Liver (tissue), 3 donors: ENCODE measurements around the gene JPT1.

Source experiments
- EGR1 ChIP-seq, 2 donors: IDR thresholded peaks; 2 replicates each; pipeline ENCODE4 v1.6.1; 2016 to 2018; ENCODE audit warnings: antibody characterized with exemption in 2 of 2, low read depth in 2 of 2
- GABPA ChIP-seq, 2 donors: IDR thresholded peaks in 1 of 2; conservative IDR thresholded peaks in 1 of 2; 2 replicates each; pipeline ENCODE4 v1.6.1; 2016; ENCODE audit warnings: antibody characterized with exemption in 2 of 2, mild to moderate bottlenecking in 1 of 2, moderate library complexity in 1 of 2
- HNF4G ChIP-seq: IDR thresholded peaks from 2 replicates; pipeline ENCODE4 v1.6.1; 2016; ENCODE audit warnings: antibody characterized with exemption
- JUND ChIP-seq, 2 donors: IDR thresholded peaks; 2 replicates each; pipeline ENCODE4 v1.6.1; 2016; ENCODE audit warnings: antibody characterized with exemption in 2 of 2
- RAD21 ChIP-seq, 2 donors: IDR thresholded peaks; 2 replicates each; pipeline ENCODE4 v1.6.1; 2016; ENCODE audit warnings: antibody characterized with exemption in 2 of 2, mild to moderate bottlenecking in 2 of 2
- SP1 ChIP-seq: IDR thresholded peaks from 2 replicates; pipeline ENCODE4 v1.6.1; 2018; ENCODE audit warnings: antibody characterized with exemption, mild to moderate bottlenecking
- TAF1 ChIP-seq: conservative IDR thresholded peaks from 2 replicates; pipeline ENCODE4 v1.6.1; 2016; ENCODE audit warnings: antibody characterized with exemption, mild to moderate bottlenecking
- YY1 ChIP-seq: IDR thresholded peaks from 2 replicates; pipeline ENCODE4 v1.6.1; 2016; ENCODE audit warnings: antibody characterized with exemption, mild to moderate bottlenecking
- TF ChIP-seq, protein P1 (sequence below): IDR thresholded peaks from 2 replicates; pipeline ENCODE4 v1.6.1; 2016; ENCODE audit warnings: antibody characterized with exemption, mild to moderate bottlenecking
- TF ChIP-seq, protein P2 (sequence below): fragments of 150-350 bp; IDR thresholded peaks from 2 replicates; pipeline ENCODE4 v1.5.1; 2017; ENCODE audit warnings: improper control_type of control experiment, low read depth, low read length; ENCODE audit not compliant: missing input control
- TF ChIP-seq, protein P3 (sequence below): IDR thresholded peaks from 2 replicates; pipeline ENCODE4 v1.6.1; 2016; ENCODE audit warnings: antibody characterized with exemption
- TF ChIP-seq, protein P4 (sequence below): IDR thresholded peaks from 2 replicates; pipeline ENCODE4 v1.6.1; 2016; ENCODE audit warnings: antibody characterized with exemption
- TF ChIP-seq, protein P5 (sequence below): IDR thresholded peaks from 2 replicates; pipeline ENCODE4 v1.6.1; 2016; ENCODE audit warnings: antibody characterized with exemption
- donor health status: healthy.
- donor health status: healthy.

DNA sequence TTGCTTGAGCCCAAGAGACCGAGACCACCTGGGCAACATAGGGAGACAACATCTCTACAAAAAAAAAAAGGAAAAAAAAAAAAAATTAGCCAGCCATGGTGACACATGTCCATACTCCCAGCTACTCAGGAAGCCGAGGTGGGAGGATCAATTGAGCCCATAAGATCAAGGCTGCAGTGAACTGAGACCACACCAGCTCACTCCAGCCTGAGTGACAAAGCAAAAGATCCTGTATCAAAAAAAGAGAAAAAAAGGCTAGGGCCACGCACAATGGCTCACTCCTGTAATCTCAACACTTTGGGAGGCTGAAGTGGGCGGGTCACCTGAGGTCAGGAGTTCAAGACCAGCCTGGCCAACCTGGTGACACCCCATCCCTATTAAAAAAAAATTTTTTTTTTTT lies 14.7 kb upstream of the JPT1 start:
- TF ChIP-seq, protein P1, sequence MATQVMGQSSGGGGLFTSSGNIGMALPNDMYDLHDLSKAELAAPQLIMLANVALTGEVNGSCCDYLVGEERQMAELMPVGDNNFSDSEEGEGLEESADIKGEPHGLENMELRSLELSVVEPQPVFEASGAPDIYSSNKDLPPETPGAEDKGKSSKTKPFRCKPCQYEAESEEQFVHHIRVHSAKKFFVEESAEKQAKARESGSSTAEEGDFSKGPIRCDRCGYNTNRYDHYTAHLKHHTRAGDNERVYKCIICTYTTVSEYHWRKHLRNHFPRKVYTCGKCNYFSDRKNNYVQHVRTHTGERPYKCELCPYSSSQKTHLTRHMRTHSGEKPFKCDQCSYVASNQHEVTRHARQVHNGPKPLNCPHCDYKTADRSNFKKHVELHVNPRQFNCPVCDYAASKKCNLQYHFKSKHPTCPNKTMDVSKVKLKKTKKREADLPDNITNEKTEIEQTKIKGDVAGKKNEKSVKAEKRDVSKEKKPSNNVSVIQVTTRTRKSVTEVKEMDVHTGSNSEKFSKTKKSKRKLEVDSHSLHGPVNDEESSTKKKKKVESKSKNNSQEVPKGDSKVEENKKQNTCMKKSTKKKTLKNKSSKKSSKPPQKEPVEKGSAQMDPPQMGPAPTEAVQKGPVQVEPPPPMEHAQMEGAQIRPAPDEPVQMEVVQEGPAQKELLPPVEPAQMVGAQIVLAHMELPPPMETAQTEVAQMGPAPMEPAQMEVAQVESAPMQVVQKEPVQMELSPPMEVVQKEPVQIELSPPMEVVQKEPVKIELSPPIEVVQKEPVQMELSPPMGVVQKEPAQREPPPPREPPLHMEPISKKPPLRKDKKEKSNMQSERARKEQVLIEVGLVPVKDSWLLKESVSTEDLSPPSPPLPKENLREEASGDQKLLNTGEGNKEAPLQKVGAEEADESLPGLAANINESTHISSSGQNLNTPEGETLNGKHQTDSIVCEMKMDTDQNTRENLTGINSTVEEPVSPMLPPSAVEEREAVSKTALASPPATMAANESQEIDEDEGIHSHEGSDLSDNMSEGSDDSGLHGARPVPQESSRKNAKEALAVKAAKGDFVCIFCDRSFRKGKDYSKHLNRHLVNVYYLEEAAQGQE, result no peak
- TF ChIP-seq, protein P2, sequence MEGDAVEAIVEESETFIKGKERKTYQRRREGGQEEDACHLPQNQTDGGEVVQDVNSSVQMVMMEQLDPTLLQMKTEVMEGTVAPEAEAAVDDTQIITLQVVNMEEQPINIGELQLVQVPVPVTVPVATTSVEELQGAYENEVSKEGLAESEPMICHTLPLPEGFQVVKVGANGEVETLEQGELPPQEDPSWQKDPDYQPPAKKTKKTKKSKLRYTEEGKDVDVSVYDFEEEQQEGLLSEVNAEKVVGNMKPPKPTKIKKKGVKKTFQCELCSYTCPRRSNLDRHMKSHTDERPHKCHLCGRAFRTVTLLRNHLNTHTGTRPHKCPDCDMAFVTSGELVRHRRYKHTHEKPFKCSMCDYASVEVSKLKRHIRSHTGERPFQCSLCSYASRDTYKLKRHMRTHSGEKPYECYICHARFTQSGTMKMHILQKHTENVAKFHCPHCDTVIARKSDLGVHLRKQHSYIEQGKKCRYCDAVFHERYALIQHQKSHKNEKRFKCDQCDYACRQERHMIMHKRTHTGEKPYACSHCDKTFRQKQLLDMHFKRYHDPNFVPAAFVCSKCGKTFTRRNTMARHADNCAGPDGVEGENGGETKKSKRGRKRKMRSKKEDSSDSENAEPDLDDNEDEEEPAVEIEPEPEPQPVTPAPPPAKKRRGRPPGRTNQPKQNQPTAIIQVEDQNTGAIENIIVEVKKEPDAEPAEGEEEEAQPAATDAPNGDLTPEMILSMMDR, result no peak
- TF ChIP-seq GABPA (IDR thresholded peaks at IDR 0.05 in 1 of 2, conservative IDR thresholded peaks at IDR 0.05 in 1 of 2), result no peak
- TF ChIP-seq TAF1, result no peak
- TF ChIP-seq, protein P3, sequence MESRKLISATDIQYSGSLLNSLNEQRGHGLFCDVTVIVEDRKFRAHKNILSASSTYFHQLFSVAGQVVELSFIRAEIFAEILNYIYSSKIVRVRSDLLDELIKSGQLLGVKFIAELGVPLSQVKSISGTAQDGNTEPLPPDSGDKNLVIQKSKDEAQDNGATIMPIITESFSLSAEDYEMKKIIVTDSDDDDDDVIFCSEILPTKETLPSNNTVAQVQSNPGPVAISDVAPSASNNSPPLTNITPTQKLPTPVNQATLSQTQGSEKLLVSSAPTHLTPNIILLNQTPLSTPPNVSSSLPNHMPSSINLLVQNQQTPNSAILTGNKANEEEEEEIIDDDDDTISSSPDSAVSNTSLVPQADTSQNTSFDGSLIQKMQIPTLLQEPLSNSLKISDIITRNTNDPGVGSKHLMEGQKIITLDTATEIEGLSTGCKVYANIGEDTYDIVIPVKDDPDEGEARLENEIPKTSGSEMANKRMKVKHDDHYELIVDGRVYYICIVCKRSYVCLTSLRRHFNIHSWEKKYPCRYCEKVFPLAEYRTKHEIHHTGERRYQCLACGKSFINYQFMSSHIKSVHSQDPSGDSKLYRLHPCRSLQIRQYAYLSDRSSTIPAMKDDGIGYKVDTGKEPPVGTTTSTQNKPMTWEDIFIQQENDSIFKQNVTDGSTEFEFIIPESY, result no peak
- TF ChIP-seq, protein P4, sequence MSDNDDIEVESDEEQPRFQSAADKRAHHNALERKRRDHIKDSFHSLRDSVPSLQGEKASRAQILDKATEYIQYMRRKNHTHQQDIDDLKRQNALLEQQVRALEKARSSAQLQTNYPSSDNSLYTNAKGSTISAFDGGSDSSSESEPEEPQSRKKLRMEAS, result no peak
- no peak for TF ChIP-seq EGR1 (IDR thresholded peaks at IDR 0.05; ENCODE audit: low read depth in 2 of 2)
- TF ChIP-seq RAD21 (IDR thresholded peaks at IDR 0.05), result no peak
- TF ChIP-seq HNF4G, result no peak
- TF ChIP-seq YY1, result no peak
- TF ChIP-seq SP1, result no peak
- TF ChIP-seq JUND (IDR thresholded peaks at IDR 0.05), result no peak
- TF ChIP-seq, protein P5, sequence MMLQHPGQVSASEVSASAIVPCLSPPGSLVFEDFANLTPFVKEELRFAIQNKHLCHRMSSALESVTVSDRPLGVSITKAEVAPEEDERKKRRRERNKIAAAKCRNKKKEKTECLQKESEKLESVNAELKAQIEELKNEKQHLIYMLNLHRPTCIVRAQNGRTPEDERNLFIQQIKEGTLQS, result no peak
